Globus pallidus (tissue), 1 donor: ENCODE results near the gene TLNRD1.

Experiments
- DNase-seq: peaks from one replicate; pipeline ENCODE4 v3.0.0-alpha.2; 2015; ENCODE audit warnings: low spot score

The TLNRD1 gene

DNA sequence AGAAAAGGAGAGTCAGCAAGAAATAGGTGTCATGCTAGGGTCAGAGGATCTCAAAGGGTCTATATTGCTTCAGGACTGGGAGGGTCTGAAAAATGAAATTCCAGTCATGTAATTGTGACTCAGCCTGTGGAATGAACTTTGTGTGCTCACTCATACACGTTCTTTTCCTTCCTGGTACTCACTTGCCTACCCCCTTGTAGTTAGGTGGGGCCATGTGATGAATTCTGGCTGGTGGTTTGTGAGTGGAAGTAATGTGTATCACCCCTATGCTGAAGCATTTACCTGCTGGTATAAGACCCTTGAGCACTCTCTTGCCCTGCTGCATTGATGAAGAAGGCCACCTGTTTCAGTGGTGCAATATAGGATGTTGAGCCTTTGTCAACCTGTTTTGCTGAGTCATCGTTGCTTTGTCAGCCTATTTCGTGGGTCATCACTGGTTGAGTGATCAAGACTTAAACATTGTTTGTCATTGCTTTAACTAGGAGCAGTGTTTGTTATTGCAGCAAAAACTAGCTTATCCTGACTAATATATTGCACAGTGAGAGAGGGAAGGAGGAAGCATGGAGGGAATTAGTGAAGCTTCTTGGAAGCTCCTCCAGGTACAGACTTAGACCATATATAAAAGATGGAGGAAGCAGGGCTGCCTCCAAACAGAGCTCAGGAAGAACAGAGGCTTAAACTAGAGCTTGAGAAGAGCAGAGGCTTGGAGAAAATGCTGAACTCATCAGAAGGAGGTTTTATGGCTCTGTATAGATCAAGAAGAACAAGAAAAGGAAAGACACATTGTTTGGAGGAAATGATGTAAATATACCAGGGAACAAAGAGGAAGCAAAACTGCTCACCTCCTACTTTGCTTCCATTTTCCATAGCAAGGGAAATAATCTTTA lies 28.9 kb downstream of the TLNRD1 start:
- no peak for DNase-seq

DNA sequence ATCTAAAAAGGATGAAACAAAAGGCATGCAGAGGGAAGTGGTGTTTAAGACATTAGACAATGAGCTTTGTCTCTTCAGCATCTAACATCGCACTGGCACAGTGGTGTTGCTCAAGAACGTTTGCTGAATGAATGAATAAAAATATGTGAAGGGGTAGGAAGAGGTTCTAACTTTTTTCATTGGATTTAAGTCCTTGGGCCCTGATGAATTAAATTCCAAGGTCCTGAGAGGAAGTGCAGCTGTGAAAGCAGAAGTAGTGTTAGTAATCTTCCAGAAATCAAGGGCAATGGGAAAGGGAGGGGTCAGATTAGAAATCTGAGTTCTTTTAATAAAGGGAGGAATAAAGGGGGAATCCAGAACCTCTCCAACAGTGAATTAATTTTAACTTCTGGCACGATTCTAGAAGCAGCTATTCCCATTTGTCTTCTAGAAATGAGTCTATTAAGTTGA lies 29.6 kb downstream of the TLNRD1 start:
- DNase-seq: no peak

DNA sequence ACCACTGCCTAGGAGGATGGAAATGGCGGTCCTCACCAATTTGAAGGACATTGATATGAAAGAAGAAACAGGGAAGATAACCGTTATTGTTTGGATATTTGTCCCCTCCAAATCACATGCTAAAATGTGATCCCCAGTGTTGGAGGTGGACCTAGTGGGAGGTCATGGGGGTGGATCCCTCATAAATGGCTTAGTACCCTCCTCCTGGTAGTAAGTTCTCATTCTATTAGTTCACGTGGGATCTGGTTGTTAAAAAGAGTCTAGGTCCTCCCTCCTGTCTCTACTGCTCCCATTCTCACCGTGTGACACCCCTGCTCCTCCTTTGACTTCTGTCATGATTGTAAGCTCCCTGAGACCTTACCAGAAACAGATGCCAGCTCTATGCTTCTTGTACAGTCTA lies 30.5 kb downstream of the TLNRD1 start:
- DNase-seq: no peak

DNA sequence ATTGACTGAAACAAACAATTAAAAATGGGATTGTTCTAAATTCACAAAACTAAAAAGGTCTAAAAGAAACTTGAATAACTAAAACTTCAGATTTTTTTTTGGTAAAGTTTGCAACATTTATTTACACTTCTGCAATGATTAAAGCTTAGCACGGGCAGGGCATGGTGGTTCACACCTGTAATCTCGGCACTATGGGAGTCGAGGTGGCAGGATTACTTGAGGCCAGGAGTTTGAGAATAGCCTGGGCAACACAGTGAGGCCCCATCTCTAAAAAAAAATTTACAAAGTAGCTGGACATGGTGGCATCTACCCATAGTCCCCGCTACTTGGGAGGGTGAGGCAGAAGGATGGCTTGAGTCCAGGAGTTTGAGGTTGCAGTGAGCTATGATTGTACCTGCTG lies 31.6 kb downstream of the TLNRD1 start:
- no peak for DNase-seq

DNA sequence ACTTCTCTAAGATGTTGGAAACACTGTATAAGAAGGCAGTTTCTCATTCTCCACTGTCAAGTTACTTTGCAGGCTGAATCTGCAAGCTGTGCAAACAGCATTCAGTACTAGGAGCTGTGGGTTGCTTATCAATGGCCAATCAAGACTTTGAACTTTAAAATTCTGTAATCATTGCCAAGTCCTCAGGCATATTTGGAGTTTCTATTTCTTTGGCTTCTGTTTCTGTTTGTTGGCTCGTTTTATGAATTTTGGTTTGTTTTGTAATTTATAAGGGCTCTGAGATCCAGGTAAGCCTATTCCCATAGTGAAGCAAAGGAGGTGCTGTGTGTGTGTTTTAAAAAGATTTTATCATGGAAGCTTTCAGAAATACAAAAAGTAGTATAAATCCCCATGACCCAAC lies 32.1 kb downstream of the TLNRD1 start:
- DNase-seq: no peak

DNA sequence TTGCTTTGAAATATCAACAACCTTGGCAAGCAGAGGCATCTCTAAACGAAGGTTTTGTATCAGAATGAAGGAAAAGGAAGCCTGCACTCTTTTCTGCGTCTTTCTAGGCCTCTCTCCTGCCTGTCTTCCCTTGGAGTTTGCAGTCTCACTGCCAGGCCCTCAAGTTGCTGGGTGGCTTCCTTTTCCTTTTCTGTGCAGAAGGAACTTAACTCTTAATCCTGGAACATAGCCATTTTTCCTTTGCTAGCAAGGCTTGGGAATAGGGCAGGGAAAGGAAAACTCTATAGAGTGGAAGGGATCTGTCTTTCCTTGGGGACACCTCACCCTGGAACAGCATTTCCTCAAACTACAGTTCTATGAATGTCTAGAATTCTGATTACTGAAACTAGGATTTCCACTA lies 32.8 kb downstream of the TLNRD1 start:
- DNase-seq: no peak

DNA sequence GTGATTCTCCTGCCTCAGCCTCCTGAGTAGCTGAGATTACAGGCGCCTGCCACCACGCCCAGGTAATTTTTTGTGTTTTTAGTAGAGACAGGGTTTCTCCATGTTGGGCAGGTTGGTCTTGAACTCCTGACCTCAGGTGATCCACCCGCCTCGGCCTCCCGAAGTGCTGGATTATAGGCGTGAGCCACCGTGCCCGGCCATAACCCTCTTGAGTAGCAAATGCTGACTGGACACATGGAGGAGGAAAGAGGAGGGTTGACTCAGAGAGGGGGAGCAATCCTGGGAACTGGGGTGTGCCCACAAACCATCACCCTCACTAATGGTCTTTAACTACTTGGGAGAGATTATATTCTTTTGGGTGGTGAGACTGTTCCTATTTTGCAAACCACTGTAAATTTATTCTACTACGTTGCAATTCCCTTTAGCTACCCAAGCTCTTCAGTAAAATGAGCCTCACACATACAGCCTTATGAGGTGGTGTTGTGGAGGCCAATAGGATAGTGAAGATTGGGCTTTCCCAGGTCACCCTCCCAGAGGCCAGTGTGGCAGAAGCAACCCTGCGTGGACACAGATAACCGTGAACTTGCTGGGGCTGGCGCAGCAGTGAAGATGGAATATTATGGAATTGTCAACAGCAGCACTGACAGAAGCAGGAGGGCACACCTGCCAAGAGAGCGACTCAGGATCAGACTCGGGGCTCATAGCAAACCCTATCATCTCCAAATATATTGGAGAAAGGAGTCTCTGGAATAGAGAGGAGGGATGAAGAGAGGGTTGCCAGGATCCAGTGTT lies 37.4 kb downstream of the TLNRD1 start:
- no peak for DNase-seq

DNA sequence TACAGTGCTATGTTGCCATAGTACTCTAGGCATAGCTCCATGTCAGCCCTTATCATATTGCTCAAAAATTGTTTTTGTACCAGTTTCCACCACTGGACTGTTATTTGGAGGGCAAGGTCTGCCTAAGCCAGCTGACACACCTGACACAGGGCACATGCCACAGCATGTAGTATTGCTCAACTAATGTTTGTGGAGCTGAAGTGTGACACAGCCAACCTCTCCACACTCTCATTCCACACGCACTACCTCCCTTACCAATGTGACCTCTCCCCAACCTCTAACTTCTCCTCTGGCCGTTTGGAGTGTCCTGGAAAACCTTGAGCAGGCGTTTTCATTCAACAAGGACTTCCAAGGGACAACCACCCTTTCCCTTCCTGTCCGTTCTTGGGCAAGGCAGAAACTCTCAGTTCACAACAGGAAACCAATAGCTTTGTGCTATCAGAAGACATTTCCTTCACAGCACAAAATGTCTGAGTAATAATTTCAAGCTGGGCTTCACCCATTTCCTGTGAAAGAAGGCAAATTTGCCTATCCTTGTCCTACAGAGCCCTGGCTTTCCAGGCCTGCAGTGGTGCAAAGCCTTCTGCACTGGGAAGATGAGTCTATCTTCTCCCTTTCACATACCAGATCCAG lies 38.4 kb downstream of the TLNRD1 start:
- DNase-seq: no peak

DNA sequence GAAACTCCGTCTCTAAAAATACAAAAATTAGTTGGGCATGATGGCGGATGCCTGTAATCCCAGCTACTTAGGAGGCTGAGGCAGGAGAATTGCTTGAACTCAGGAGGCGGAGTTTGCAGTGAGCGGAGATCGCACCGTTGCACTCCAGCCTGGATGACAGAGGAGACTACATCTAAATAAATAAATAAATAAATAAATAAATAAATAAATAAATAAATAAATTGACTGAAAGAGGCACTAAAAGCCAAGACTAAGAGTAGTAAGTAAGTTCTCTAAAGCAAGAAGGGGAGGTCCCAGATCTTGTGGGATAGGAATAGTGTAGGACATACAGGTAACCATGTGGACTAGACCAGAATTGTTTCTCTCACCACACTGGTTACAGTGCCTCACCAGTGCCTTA lies 40.0 kb downstream of the TLNRD1 start:
- no peak for DNase-seq

DNA sequence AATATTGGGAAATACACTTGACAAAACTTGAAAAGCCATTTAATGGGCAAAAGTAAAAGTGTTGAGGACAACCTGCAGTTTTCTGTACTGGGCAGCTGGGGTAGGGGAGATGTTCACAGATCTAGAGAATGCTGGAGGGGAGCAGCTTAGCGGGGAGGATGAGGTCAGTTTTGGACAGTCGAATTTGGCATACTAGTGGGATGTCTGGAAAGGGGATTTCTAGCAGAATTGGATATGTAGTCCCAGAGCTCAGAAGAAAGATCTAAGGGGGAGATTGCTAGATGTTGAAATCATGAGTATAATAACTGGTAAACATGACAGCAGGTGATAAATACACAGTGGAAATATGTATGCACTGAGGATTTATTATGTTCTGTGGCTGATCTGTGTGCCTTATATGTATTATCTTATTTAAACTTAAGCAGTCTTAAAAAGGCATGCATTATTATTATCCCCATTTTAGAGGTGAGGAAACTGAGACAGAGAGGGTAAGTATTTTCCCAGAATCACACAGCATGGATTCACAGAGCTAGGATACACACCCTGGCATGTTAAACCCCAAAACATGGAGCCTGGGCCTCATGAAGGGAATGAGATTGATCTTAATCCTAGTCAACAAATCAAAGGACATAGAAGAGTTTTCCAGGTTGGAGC lies 42.7 kb downstream of the TLNRD1 start:
- DNase-seq: no peak

DNA sequence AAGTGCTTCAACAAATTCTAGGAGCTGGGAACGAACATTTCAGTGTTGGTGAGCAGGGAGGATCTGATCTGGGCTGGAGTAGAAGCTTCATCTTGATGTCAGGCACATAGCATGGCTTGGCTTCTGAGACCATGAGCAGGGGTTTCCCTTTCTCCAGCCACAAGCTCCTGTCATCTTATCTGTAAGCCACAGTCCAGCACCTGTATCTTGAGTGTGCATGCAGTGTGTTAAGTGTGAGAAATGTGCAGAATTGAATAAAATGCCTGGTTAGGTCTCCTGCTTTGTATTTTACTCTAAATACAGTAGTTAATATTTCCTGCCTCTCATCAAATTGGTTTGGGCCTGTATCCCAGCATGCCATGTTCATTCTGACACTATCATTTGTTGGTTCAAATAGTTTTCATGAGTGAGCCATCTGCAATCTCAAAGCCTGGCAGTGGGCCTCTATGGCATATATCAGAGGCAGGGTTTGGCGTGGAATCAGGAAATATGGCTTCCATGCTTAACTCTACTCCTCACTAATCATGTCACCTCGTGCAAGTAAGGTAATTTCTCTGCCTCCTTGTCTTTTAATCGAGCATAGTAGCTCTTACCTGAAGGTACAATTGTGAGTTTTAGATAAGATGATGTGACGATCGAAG lies 43.3 kb downstream of the TLNRD1 start:
- DNase-seq: no peak

DNA sequence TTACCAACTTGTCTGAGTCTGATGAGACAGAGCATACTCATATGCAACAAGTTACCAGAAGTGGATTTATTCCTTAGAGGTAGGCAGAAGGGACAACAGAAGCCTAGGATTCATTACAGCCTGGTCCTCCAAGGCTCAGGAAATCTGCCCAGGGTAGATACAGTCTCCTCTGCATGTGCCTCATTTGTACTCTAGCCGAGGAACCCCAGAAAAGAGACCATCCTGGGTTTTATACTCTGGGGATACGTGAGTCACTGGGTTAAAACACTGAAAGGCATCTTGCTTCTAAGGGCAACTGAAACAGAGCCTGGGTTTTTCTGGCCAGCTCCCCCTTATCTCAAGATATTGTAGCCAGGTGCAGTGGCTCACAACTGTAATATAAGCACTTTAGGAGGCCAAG lies 45.6 kb downstream of the TLNRD1 start:
- no peak for DNase-seq

DNA sequence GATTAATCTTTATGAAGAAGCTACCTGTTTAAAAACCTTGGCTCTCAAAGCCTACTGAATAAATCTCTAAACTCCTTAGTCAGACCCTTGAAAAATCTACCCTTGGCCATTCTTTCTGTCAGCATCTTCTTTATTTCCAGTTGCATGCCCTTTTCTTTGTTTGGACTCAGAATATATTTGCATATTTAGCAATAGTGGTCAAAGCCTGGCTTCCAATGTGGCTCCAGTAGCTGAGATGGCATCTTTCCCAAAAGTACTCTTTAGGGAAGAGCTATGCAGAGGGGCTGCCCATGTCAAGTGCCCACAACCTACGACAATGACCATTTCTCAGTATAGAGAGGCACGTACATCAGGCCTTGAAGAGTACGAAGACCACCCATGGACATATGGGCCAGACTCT lies 47.2 kb downstream of the TLNRD1 start:
- DNase-seq: peak; percentile 18

DNA sequence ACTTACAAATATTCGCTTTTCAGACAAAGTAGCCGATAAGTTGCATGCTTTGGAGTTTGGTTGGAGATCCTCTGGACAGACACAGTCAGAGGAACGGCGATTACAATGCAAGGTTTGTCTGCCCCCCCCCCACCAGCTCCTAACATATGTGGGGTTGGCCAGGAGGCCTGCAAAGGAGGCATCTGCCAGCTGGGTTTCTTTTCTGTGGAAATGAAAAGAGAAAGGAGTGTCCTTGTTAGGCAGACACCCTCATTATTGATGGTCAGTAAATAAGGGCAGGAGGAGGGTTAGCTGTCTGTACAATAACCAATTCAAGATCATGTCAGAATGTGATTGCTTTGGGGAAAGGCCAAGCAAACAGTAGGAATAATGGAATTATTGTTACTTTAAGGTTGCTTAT lies 49.1 kb downstream of the TLNRD1 start:
- DNase-seq: peak; percentile 94

DNA sequence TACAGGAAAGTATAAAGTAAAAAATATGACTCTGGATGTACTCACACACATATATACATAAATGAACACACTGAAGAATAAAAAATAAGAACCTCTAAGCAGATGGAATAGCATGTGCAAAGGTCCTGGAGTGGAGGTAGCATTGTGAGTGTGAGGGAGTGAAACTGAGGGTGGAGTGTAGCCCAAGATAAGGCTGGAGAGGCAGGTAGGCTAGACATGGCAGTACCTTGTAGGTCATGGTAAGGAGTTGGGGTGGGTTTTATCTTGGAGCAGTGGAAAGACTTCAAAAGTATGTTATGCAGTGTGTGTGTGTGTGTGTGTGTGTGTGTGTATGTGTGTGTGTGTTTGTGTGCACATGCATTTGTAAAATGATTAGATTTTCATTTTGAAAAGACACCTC lies 49.5 kb downstream of the TLNRD1 start:
- DNase-seq: no peak

DNA sequence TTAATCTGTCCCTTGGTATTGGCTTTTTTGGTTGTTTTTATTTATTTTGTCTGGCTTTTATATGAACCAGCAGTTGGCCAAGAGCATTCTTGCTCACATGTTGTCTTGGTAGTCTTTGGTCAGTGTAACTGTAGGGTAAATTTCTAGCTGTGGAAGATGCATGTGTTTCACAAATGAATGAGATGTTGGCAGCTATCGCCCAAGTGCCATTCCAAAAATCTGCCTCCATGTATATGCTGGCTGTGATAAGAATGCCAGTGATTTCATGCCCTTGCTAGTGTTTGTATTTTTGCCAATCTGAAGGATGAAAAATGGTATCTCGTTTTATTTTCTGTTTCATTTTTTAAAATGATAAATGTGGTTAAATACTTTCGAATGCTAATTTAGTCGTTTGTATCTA lies 50.1 kb downstream of the TLNRD1 start:
- DNase-seq: peak; percentile 28

DNA sequence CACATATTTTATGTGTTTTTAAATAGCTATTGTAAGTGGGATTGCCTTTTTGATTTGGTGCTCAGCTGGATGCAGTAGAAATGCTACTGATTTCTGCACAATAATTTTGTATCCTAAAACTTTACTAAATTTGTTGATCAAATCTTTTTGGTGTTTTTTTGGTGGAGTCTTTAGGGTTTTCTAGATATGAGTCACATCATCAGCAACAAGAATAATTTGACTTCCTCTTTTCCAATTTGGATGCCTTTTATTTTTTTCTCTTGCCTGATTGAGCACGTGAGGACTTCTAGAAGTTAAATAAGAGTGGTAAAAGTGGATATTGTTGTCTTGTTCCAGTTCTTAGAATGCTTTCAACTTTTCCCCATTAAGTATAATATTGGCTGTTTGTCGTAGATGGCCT lies 51.3 kb downstream of the TLNRD1 start:
- no peak for DNase-seq

DNA sequence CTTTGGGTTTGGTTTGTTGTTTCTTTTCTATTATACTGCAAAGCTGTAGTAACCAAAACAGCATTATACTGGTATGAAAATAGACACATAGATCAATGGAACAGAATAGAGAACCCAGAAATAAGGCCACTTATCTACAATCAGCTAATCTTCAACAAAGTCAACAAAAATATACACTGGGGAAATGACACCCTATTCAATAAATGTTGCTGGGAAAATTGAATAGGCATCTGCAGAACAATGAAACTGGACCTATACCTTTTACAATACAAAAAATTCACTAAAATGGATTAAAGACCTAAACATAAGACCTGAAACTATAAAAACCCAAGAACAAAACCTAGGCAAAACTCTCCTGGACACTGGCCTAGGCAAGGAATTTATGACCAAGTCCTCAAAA lies 52.9 kb downstream of the TLNRD1 start:
- no peak for DNase-seq

DNA sequence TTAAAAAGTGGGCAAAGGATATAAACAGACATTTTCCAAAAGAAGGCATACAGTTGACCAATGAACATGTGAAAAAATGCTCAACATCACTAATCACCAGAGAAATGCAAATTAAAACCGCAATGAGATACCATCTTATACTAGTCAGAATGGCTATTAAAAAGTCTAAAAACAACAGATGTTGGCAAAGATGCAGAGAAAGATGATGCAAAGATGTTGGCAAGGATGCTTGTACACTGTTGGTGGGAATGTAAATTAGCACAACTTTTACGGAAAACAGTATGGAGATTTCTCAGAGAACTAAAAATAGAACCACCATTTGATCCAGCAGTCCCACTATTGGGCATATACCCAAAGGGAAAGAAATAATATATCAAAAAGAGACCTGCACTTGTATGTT lies 53.5 kb downstream of the TLNRD1 start:
- DNase-seq: no peak
